ENCODE measurements around the gene VPS33B.
A peak's percentile ranks its signal among the peaks of the same experiment; 100 is the strongest.

Gene VPS33B

GRCh38 chr15:90979582-90979981, 42.8 kb downstream of the VPS33B start:
- no peak for DNase-seq (ENCODE audit: low read depth)

- DNase-seq (ENCODE audit: low read depth) = no peak
Measured at GRCh38 chr15:90974216-90974615, 48.2 kb downstream of the VPS33B start.

- DNase-seq (ENCODE audit: low read depth) = no peak
Measured at GRCh38 chr15:90972133-90972532, 50.3 kb downstream of the VPS33B start.

- DNase-seq (ENCODE audit: low read depth) = no peak
Measured at GRCh38 chr15:90970274-90970673, 52.1 kb downstream of the VPS33B start.

GRCh38 chr15:90968434-90968833, 54.0 kb downstream of the VPS33B start:
- DNase-seq (ENCODE audit: low read depth) = no peak

- no peak for DNase-seq (ENCODE audit: low read depth)
Measured at GRCh38 chr15:90967206-90967605, 55.2 kb downstream of the VPS33B start.

GRCh38 chr15:90966262-90966661, 56.1 kb downstream of the VPS33B start:
- DNase-seq (ENCODE audit: low read depth) = no peak

GRCh38 chr15:90962021-90962420, 60.4 kb downstream of the VPS33B start:
- DNase-seq (ENCODE audit: low read depth) = no peak

- no peak for DNase-seq (ENCODE audit: low read depth)
Measured at GRCh38 chr15:90960298-90961091, 61.9 kb downstream of the VPS33B start.

- DNase-seq (ENCODE audit: low read depth) = no peak
Measured at GRCh38 chr15:90959894-90960293, 62.5 kb downstream of the VPS33B start.

- no peak for DNase-seq (ENCODE audit: low read depth)
Measured at GRCh38 chr15:90959028-90959595, 63.3 kb downstream of the VPS33B start.

GRCh38 chr15:90957791-90958190, 64.6 kb downstream of the VPS33B start:
- DNase-seq (ENCODE audit: low read depth) = no peak

GRCh38 chr15:90957031-90957790, 65.2 kb downstream of the VPS33B start:
- no peak for DNase-seq (ENCODE audit: low read depth)

- peak; percentile 43 for DNase-seq (ENCODE audit: low read depth)
Measured at GRCh38 chr15:90956274-90957030, 65.9 kb downstream of the VPS33B start.

GRCh38 chr15:90955624-90956273, 66.6 kb downstream of the VPS33B start:
- no peak for DNase-seq (ENCODE audit: low read depth)

- peak; percentile 77 for DNase-seq (ENCODE audit: low read depth)
Measured at GRCh38 chr15:90954712-90955623, 67.4 kb downstream of the VPS33B start, which contains the start of gene RCCD1. Gene RCCD1, plus strand, starts transcription at chr15:90954884. Its CDS starts 1,851 bp downstream, at chr15:90956735.

- no peak for DNase-seq (ENCODE audit: low read depth)
Measured at GRCh38 chr15:90953947-90954711, 68.3 kb downstream of the VPS33B start.

- no peak for DNase-seq (ENCODE audit: low read depth)
Measured at GRCh38 chr15:90952901-90953677, 69.3 kb downstream of the VPS33B start.

GRCh38 chr15:90950676-90951075, 71.7 kb downstream of the VPS33B start:
- no peak for DNase-seq (ENCODE audit: low read depth)

Data from stimulated activated CD8-positive, alpha-beta memory T cell treated with anti-CD3 and anti-CD28 coated beads, Interleukin-12 subunit alpha, Interleukin-12 subunit beta, amount 100 ng/mL, for 4 hours (primary cell).